NCI-H1105 (cell line): ENCODE results near the gene ME1.
"Not testable (repeated sequence)": the region's sequence is repeated elsewhere in the genome, so short reads cannot be mapped to it uniquely, and the experiment has no call there.

Experiments used
- DNase-seq: peaks from one replicate; lab custom pipeline; 2025; lab: John Stamatoyannopoulos, UW

The ME1 gene

GRCh38 chr6:83430611-83431544 is at the start of gene ME1:
TSS of gene ME1 (minus strand) at chr6:83431051. CDS start at chr6:83430954, 97 bp downstream.
- DNase-seq: no peak

- DNase-seq: no peak
Measured at GRCh38 chr6:83480470-83480869, 49.6 kb upstream of the ME1 start.

GRCh38 chr6:83479389-83479788 is 48.5 kb upstream of the ME1 start:
- no peak for DNase-seq

GRCh38 chr6:83476971-83477370 is 46.1 kb upstream of the ME1 start:
- no peak for DNase-seq

GRCh38 chr6:83474309-83474708 is 43.5 kb upstream of the ME1 start:
- peak; percentile 95 for DNase-seq

GRCh38 chr6:83472767-83473166 is 41.9 kb upstream of the ME1 start:
- DNase-seq: no peak

GRCh38 chr6:83470587-83470986 is 39.7 kb upstream of the ME1 start:
- no peak for DNase-seq

- DNase-seq: no peak
Measured at GRCh38 chr6:83470001-83470400, 39.1 kb upstream of the ME1 start.

- no peak for DNase-seq
Measured at GRCh38 chr6:83467620-83468036, 36.8 kb upstream of the ME1 start.

GRCh38 chr6:83466328-83466727 is 35.5 kb upstream of the ME1 start:
- no peak for DNase-seq

GRCh38 chr6:83464381-83465140 is 33.7 kb upstream of the ME1 start:
- DNase-seq: no peak

- DNase-seq: no peak
Measured at GRCh38 chr6:83463886-83464285, 33.0 kb upstream of the ME1 start.

GRCh38 chr6:83462524-83462923 is 31.7 kb upstream of the ME1 start:
- DNase-seq: no peak

GRCh38 chr6:83461438-83461837 is 30.6 kb upstream of the ME1 start:
- DNase-seq: no peak

GRCh38 chr6:83459663-83460062 is 28.8 kb upstream of the ME1 start:
- no peak for DNase-seq

GRCh38 chr6:83450015-83450414 is 19.2 kb upstream of the ME1 start:
- not testable (repeated sequence) for DNase-seq

GRCh38 chr6:83444086-83444699 is 13.3 kb upstream of the ME1 start:
- not testable (repeated sequence) for DNase-seq

- DNase-seq: no peak
Measured at GRCh38 chr6:83443516-83443915, 12.7 kb upstream of the ME1 start.

- no peak for DNase-seq
Measured at GRCh38 chr6:83442752-83443151, 11.9 kb upstream of the ME1 start.

GRCh38 chr6:83439201-83439600 is 8.3 kb upstream of the ME1 start:
- no peak for DNase-seq

GRCh38 chr6:83436674-83437073 is 5.8 kb upstream of the ME1 start:
- DNase-seq: no peak

GRCh38 chr6:83433177-83433576 is 2.3 kb upstream of the ME1 start:
- no peak for DNase-seq

- no peak for DNase-seq
Measured at GRCh38 chr6:83432636-83433035, 1.8 kb upstream of the ME1 start.
